Mononuclear cell (primary cell): ENCODE results near the gene MYL7. TPM values are rescaled to one million over a fixed set of nuclear protein-coding genes. Genes with fewer than 3 reads are reported as not detected.

Experiments
- H3K27me3 ChIP-seq: 2 replicates; pipeline ENCODE4 v1.6.0; 2011; ENCODE audit warnings: low read length, control low read depth; ENCODE audit not compliant: insufficient read depth
- H3K4me1 ChIP-seq: 2 replicates; pipeline ENCODE4 v1.5.1; 2011; ENCODE audit warnings: mild to moderate bottlenecking, low read length, control low read depth; ENCODE audit not compliant: insufficient read depth
- H3K4me3 ChIP-seq: 2 replicates; pipeline ENCODE4 v1.5.1; 2011; ENCODE audit warnings: mild to moderate bottlenecking, low read length, moderate library complexity
- H3K9me3 ChIP-seq: 2 replicates; pipeline ENCODE4 v1.5.1; 2011; ENCODE audit warnings: low read depth, mild to moderate bottlenecking, control low read depth, low read length
- total RNA-seq: library from RNA; depleted of rRNA; stranded (reverse); fragments of >200 nt; gene quantifications from one replicate; pipeline ENCODE4 v1.2.3, GENCODE V29; 2012

MYL7 gene
- total RNA-seq, 1 donor: not detected

- no peak overlapping the region for H3K4me3 ChIP-seq
- H3K4me1 ChIP-seq: peaks cover 13% of the 10 kb centered on the region
- peaks cover 11% of the 10 kb centered on the region for H3K27me3 ChIP-seq
- H3K9me3 ChIP-seq: no peaks in the 10 kb centered on the region
These were observed 7.9 kb upstream of the MYL7 start for GRCh38 chr7:44148961-44149536.

GRCh38 chr7:44148166-44148565 lies 7.0 kb upstream of the MYL7 start:
- Histone ChIP-seq H3K4me1 (peaks cover 13% of the 10 kb centered on the region), H3K4me3 (no peak overlapping the region), H3K27me3 (peaks cover 11% of the 10 kb centered on the region), H3K9me3 (no peaks in the 10 kb centered on the region)

- H3K9me3 ChIP-seq: no peaks in the 10 kb centered on the region
- peaks cover 11% of the 10 kb centered on the region for H3K27me3 ChIP-seq
- peaks cover 13% of the 10 kb centered on the region for H3K4me1 ChIP-seq
These were observed 6.2 kb upstream of the MYL7 start for GRCh38 chr7:44147026-44147991.

GRCh38 chr7:44145969-44146911 lies 5.1 kb upstream of the MYL7 start:
- Histone ChIP-seq H3K4me3 (no peak overlapping the region), H3K9me3 (no peaks in the 10 kb centered on the region), H3K4me1 (peaks cover 13% of the 10 kb centered on the region), H3K27me3 (peaks cover 11% of the 10 kb centered on the region)

More at GRCh38 chr7:44147026-44147991, 6.2 kb upstream of the MYL7 start:
- no peak overlapping the region for H3K4me3 ChIP-seq

GRCh38 chr7:44145479-44145968 lies 4.4 kb upstream of the MYL7 start:
- Histone ChIP-seq H3K9me3 (no peaks in the 10 kb centered on the region), H3K27me3 (peaks cover 11% of the 10 kb centered on the region), H3K4me1 (peaks cover 13% of the 10 kb centered on the region), H3K4me3 (no peak overlapping the region)

GRCh38 chr7:44144968-44145478 lies 3.9 kb upstream of the MYL7 start:
- Histone ChIP-seq H3K27me3 (peaks cover 11% of the 10 kb centered on the region), H3K4me3 (no peak overlapping the region), H3K4me1 (peaks cover 13% of the 10 kb centered on the region), H3K9me3 (no peaks in the 10 kb centered on the region)

- Histone ChIP-seq H3K9me3 (no peaks in the 10 kb centered on the region), H3K4me3 (no peak overlapping the region), H3K27me3 (peaks cover 11% of the 10 kb centered on the region), H3K4me1 (peaks cover 13% of the 10 kb centered on the region)
These were observed 3.4 kb upstream of the MYL7 start for GRCh38 chr7:44144426-44144967.

GRCh38 chr7:44143646-44144250 lies 2.6 kb upstream of the MYL7 start:
- Histone ChIP-seq H3K4me1 (peaks cover 13% of the 10 kb centered on the region), H3K9me3 (no peaks in the 10 kb centered on the region), H3K4me3 (no peak overlapping the region), H3K27me3 (peaks cover 11% of the 10 kb centered on the region)

- Histone ChIP-seq H3K4me3 (no peak overlapping the region), H3K9me3 (no peaks in the 10 kb centered on the region), H3K27me3 (peaks cover 11% of the 10 kb centered on the region), H3K4me1 (peaks cover 13% of the 10 kb centered on the region)
These were observed 896 bp upstream of the MYL7 start for GRCh38 chr7:44142028-44142427.

- Histone ChIP-seq H3K9me3 (no peaks in the 10 kb centered on the region), H3K4me3 (no peak overlapping the region), H3K27me3 (peaks cover 4% of the 10 kb centered on the region), H3K4me1 (peaks cover 1% of the 10 kb centered on the region)
These were observed 791 bp downstream of the MYL7 start for GRCh38 chr7:44140341-44140740.

GRCh38 chr7:44139311-44140010 lies 1.7 kb downstream of the MYL7 start:
- Histone ChIP-seq H3K4me1 (no peaks in the 10 kb centered on the region), H3K4me3 (no peak overlapping the region), H3K27me3 (no peaks in the 10 kb centered on the region), H3K9me3 (no peaks in the 10 kb centered on the region)

GRCh38 chr7:44138698-44139097 lies 2.4 kb downstream of the MYL7 start:
- no peaks in the 10 kb centered on the region for H3K9me3 ChIP-seq
- no peaks in the 10 kb centered on the region for H3K27me3 ChIP-seq
- H3K4me3 ChIP-seq: no peak overlapping the region
- no peaks in the 10 kb centered on the region for H3K4me1 ChIP-seq

GRCh38 chr7:44136731-44137130 lies 4.4 kb downstream of the MYL7 start:
- Histone ChIP-seq H3K9me3 (no peaks in the 10 kb centered on the region), H3K4me3 (no peak overlapping the region), H3K27me3 (no peaks in the 10 kb centered on the region), H3K4me1 (no peaks in the 10 kb centered on the region)
